IMR-90 (cell line): ENCODE data around the gene BCAS3. TPM values are rescaled to one million over a fixed set of nuclear protein-coding genes. Genes with fewer than 3 reads are reported as not detected.

Experiments
- ATAC-seq: fragments of 200-7000 bp; cut with Tn5 transposase; 2 replicates; pipeline ENCODE4 v1.9.1; 2020; ENCODE audit warnings: low read depth, mild to moderate bottlenecking, moderate library complexity
- BruUV-seq: library from RNA; stranded (reverse); fragments of 400-500 nt; replicated peaks from 2 replicates; lab custom pipeline; 2021; lab: Mats Ljungman, UMichigan
- CTCF ChIA-PET: fragments of 300-600 bp; formaldehyde crosslinking; extraction: SDS; loops from one replicate; lab custom pipeline; 2021; ENCODE audit warnings: antibody characterized with exemption; lab: Yijun Ruan, JAX
- POLR2A ChIA-PET: fragments of 300-600 bp; sonication (Branson Sonifier 250); formaldehyde crosslinking; loops from one replicate; lab custom pipeline; 2022; ENCODE audit warnings: antibody characterized with exemption; ENCODE audit not compliant: unreplicated experiment; lab: Charles Lee
- DNase-seq: peaks from one replicate; pipeline ENCODE4 v3.0.0; 2013
- H2AFZ ChIP-seq: replicated peaks from 2 replicates; pipeline ENCODE3; 2013; ENCODE audit warnings: low read length, mild to moderate bottlenecking; ENCODE audit not compliant: poor library complexity
- H2AK5ac ChIP-seq: 2 replicates; pipeline ENCODE4 v1.6.1; 2013; ENCODE audit warnings: low read depth, low read length, inconsistent platforms
- H2AK9ac ChIP-seq: replicated peaks from 2 replicates; pipeline ENCODE3; 2013; ENCODE audit warnings: mild to moderate bottlenecking, low read depth, low read length, moderate library complexity; ENCODE audit not compliant: poor library complexity
- H2BK120ac ChIP-seq: 2 replicates; pipeline ENCODE4 v1.6.1; 2013; ENCODE audit warnings: low read depth, low read length, inconsistent platforms
- H2BK15ac ChIP-seq: 3 replicates; pipeline ENCODE4 v1.6.1; 2013; ENCODE audit warnings: low read depth, low read length, inconsistent platforms
- H2BK20ac ChIP-seq: 2 replicates; pipeline ENCODE4 v1.6.1; 2013; ENCODE audit warnings: low read depth, mild to moderate bottlenecking, inconsistent platforms, low read length, moderate library complexity
- H2BK5ac ChIP-seq: 2 replicates; pipeline ENCODE4 v1.6.1; 2013; ENCODE audit warnings: mild to moderate bottlenecking, low read depth, low read length, inconsistent platforms; ENCODE audit not compliant: poor library complexity, severe bottlenecking
- H3K14ac ChIP-seq: replicated peaks from 2 replicates; pipeline ENCODE4 v1.6.1; 2013; ENCODE audit warnings: low read depth, low read length, inconsistent platforms
- H3K18ac ChIP-seq: 2 replicates; pipeline ENCODE4 v1.6.1; 2013; ENCODE audit warnings: low read depth, low read length, control low read depth
- H3K23ac ChIP-seq: 2 replicates; pipeline ENCODE4 v1.6.1; 2013; ENCODE audit warnings: low read depth, low read length, inconsistent platforms
- H3K27ac ChIP-seq: 2 replicates; pipeline ENCODE4 v1.5.1; 2013; ENCODE audit warnings: mild to moderate bottlenecking, control low read depth, low read length; ENCODE audit not compliant: insufficient read depth
- H3K27me3 ChIP-seq: 2 replicates; pipeline ENCODE4 v1.6.1; 2013; ENCODE audit warnings: low read length; ENCODE audit not compliant: control insufficient read depth, insufficient read depth
- H3K36me3 ChIP-seq: 2 replicates; pipeline ENCODE4 v1.6.1; 2013; ENCODE audit warnings: low read length, mixed read lengths; ENCODE audit not compliant: control insufficient read depth, insufficient read depth
- H3K4ac ChIP-seq: 2 replicates; pipeline ENCODE4 v1.6.1; 2013; ENCODE audit warnings: low read depth, low read length, inconsistent platforms
- H3K4me1 ChIP-seq: 2 replicates; pipeline ENCODE4 v1.6.1; 2013; ENCODE audit warnings: low read length, mixed read lengths; ENCODE audit not compliant: control insufficient read depth, insufficient read depth
- H3K4me2 ChIP-seq: 2 replicates; pipeline ENCODE4 v1.6.1; 2013; ENCODE audit warnings: low read depth, mild to moderate bottlenecking, control low read depth, low read length, moderate library complexity
- H3K4me3 ChIP-seq: 2 replicates; pipeline ENCODE4 v1.5.1; 2013; ENCODE audit warnings: low read depth, mild to moderate bottlenecking, control low read depth, low read length, moderate library complexity; ENCODE audit not compliant: insufficient read depth
- H3K56ac ChIP-seq: 2 replicates; pipeline ENCODE4 v1.6.1; 2013; ENCODE audit warnings: low read length, inconsistent platforms; ENCODE audit not compliant: insufficient read depth; ENCODE audit errors: extremely low read depth
- H3K79me1 ChIP-seq, 2 experiments: 2 replicates each; pipeline ENCODE4 v1.6.1; 2013; ENCODE audit warnings: low read length in 2 of 2, inconsistent platforms in 1 of 2, low read depth in 1 of 2
- H3K9ac ChIP-seq: 2 replicates; pipeline ENCODE4 v1.6.1; 2013; ENCODE audit warnings: low read depth, low read length, control low read depth
- H3K9me1 ChIP-seq: 2 replicates; pipeline ENCODE4 v1.6.1; 2013; ENCODE audit warnings: low read length, inconsistent platforms; ENCODE audit not compliant: insufficient read depth
- H3K9me3 ChIP-seq: 2 replicates; pipeline ENCODE4 v1.6.1; 2013; ENCODE audit warnings: low read length; ENCODE audit not compliant: control insufficient read depth, insufficient read depth
- H4K20me1 ChIP-seq: 2 replicates; pipeline ENCODE4 v1.6.1; 2013; ENCODE audit warnings: low read length, inconsistent platforms; ENCODE audit not compliant: insufficient read depth
- H4K5ac ChIP-seq: 2 replicates; pipeline ENCODE4 v1.6.1; 2013; ENCODE audit warnings: mild to moderate bottlenecking, low read depth, low read length, control low read depth
- H4K8ac ChIP-seq, 2 experiments: 2 replicates each; pipeline ENCODE4 v1.6.1; 2013; ENCODE audit warnings: low read depth in 2 of 2, low read length in 2 of 2, control low read depth in 1 of 2, inconsistent platforms in 1 of 2
- H4K91ac ChIP-seq: 2 replicates; pipeline ENCODE4 v1.6.1; 2013; ENCODE audit warnings: low read depth, low read length, inconsistent platforms; ENCODE audit not compliant: insufficient read depth
- CEBPB ChIP-seq: IDR thresholded peaks from 2 replicates; pipeline ENCODE4 v1.6.1; 2012; ENCODE audit warnings: low read depth, low read length, improper control_type of control experiment
- RCOR1 ChIP-seq: IDR thresholded peaks from 2 replicates; pipeline ENCODE4 v1.6.1; 2012; ENCODE audit warnings: mild to moderate bottlenecking, low read length, improper control_type of control experiment; ENCODE audit not compliant: insufficient replicate concordance
- WGBS, 2 experiments: methylation state at CpG; one replicate each; pipeline versions ENCODE4 v1.1.5 to v1.1.7; 2013; ENCODE audit warnings: missing lambda C conversion rate in 2 of 2; ENCODE audit not compliant: insufficient read length in 1 of 2; ENCODE audit errors: extremely low coverage in 2 of 2; 5-methylcytosine and 5-hydroxymethylcytosine counted together
- dilution Hi-C: fragments of 300-500 bp; cut with HindIII; formaldehyde crosslinking; loops from one replicate; pipeline ENCODE4 v1.14.3; 2018; ENCODE audit warnings: low sequenced_read_pairs; ENCODE audit not compliant: unreplicated experiment
- in situ Hi-C: fragments of 300-500 bp; cut with MboI; formaldehyde crosslinking; loops from 3 replicates; pipeline ENCODE4 v1.14.3; 2019; ENCODE audit warnings: low sequenced_read_pairs, inconsistent platforms, mixed read lengths
- intact Hi-C: fragments of 100-400 bp; cut with micrococcal nuclease; formaldehyde crosslinking; loops from 2 replicates; pipeline ENCODE4 v1.10.0; 2022
- polyA plus RNA-seq, 3 experiments: library from polyadenylated mRNA; depleted of rRNA; stranded (reverse); fragments of >200 nt; gene quantifications; 2 replicates each; pipeline ENCODE4 v1.2.3, GENCODE V29; 2012; ENCODE audit warnings: low replicate concordance in 1 of 3
- total RNA-seq: library from RNA; depleted of rRNA; stranded (reverse); fragments of >200 nt; gene quantifications from 2 replicates; pipeline ENCODE4 v1.2.3, GENCODE V29; 2012

Gene BCAS3
- total and polyA plus RNA-seq, 2 of the 4 experiments (the other 2 are of a cell fraction), result 6.3 to 27.1 TPM

GRCh38 chr17:60904582-60904981 lies 226.9 kb downstream of the BCAS3 start:
- CTCF ChIA-PET, result no interaction called here

More at GRCh38 chr17:60904582-60904981, 226.9 kb downstream of the BCAS3 start:
- Histone ChIP-seq H4K8ac (no peak overlapping the region), H3K79me1 (peaks cover 0 to 3% of the 10 kb centered on the region in 2 experiments; a peak in 2 of 4 replicates), H3K23ac (no peak overlapping the region), H3K4ac (peak overlapping the region; percentile 10; the same call in 1 of the 2 replicates), H3K9me3 (no peaks in the 10 kb centered on the region), H2BK5ac (no peak overlapping the region), H4K20me1 (no peaks in the 10 kb centered on the region), H3K9me1 (no peaks in the 10 kb centered on the region; the same call in 1 of the 2 replicates), H3K4me3 (no peak overlapping the region), H3K14ac (no peak overlapping the region), H3K56ac (no peak overlapping the region), H3K27me3 (no peaks in the 10 kb centered on the region), H3K18ac (no peak overlapping the region), H2AK9ac (no peak overlapping the region), H4K5ac (no peak overlapping the region), H3K9ac (no peak overlapping the region), H2BK15ac (no peak overlapping the region), H2AK5ac (no peak overlapping the region), H3K4me2 (no peak overlapping the region), H4K91ac (no peak overlapping the region), H3K4me1 (peaks cover 5% of the 10 kb centered on the region), H2AFZ (no peak overlapping the region), H2BK20ac (peak overlapping the region; percentile 26; the same call in 1 of the 2 replicates), H3K27ac (no peak overlapping the region), H3K36me3 (0 out of 2 replicates have a peak, but pooled peaks cover 2% of the 10 kb centered on the region), H2BK120ac (no peak overlapping the region)
- no CpG with 5 or more reads among the region's 2 CpGs for WGBS, 2 experiments
- ATAC-seq (no peak), DNase-seq (no peak)
- POLR2A ChIA-PET, result no interaction called here
- BruUV-seq, result no TSS peak
- TF ChIP-seq CEBPB (peak; percentile 61), RCOR1 (no peak)
- dilution Hi-C loops, result no loop called here
- in situ Hi-C loops, result no loop called here
- intact Hi-C loops, result loop anchor here (10.0 kb wide), 1 partner anchor 490 kb away; the partner anchor contains the start of gene TBX2
